Lower leg skin (tissue), 4 donors: ENCODE measurements around the gene FBLIM1. TPM values are rescaled to one million over a fixed set of nuclear protein-coding genes. Genes with fewer than 3 reads are reported as not detected.

ENCODE experiments used
- total RNA-seq, 4 donors: library from RNA; depleted of rRNA; stranded (reverse); fragments of >200 nt; gene quantifications; one replicate each; pipeline ENCODE4 v1.1.0, GENCODE V29; 2016

FBLIM1 gene
- total RNA-seq, 4 donors from 2014 or later: 11.5 to 41.7 (median 17.7) TPM

Other genes with a start within 250 kb of the FBLIM1 start
- 1 to 10 TPM; 4.9 to 8.5 (median 6.5) TPM for gene CASP9, start 234.6 kb upstream of the FBLIM1 start, total RNA-seq
- gene DNAJC16, start 231.9 kb upstream of the FBLIM1 start, total RNA-seq: 10 to 100 TPM; 14.3 to 20.0 (median 19.7) TPM
- under 1 TPM in 1 of 4 donors, not detected in 3; 0.54 TPM for gene AGMAT, start 173.7 kb upstream of the FBLIM1 start, total RNA-seq
- gene DDI2, start 141.3 kb upstream of the FBLIM1 start, total RNA-seq: 10 to 100 TPM; 23.7 to 58.6 (median 37.0) TPM
- 10 to 100 TPM; 55.5 to 98.7 (median 61.9) TPM for gene PLEKHM2, start 74.5 kb upstream of the FBLIM1 start, total RNA-seq
- gene SLC25A34, start 22.5 kb upstream of the FBLIM1 start, total RNA-seq: 1 to 10 TPM in 2 of 4 donors, under 1 TPM in 2; 0.38 to 1.8 (median 0.99) TPM
- gene TMEM82, start 16.3 kb upstream of the FBLIM1 start, total RNA-seq: not detected
- 1 to 10 TPM in 2 of 4 donors, under 1 TPM in 2; 0.62 to 1.4 (median 0.94) TPM for gene UQCRHL, start 48.9 kb downstream of the FBLIM1 start, total RNA-seq
- 10 to 100 TPM; 41.4 to 63.6 (median 42.9) TPM for gene SPEN, start 88.9 kb downstream of the FBLIM1 start, total RNA-seq
- gene ZBTB17, start 217.3 kb downstream of the FBLIM1 start, total RNA-seq: 10 to 100 TPM; 25.9 to 42.4 (median 29.3) TPM
- gene SRARP, start 245.4 kb downstream of the FBLIM1 start, total RNA-seq: not detected